Fibroblast of skin of scalp (primary cell): ENCODE results near the gene PDCD7.

Experiments used
- DNase-seq: peaks from one replicate; pipeline ENCODE4 v3.0.0-alpha.2; 2013

The PDCD7 gene

GRCh38 chr15:65071381-65071811 lies 62.2 kb downstream of the PDCD7 start:
- DNase-seq = no peak

GRCh38 chr15:65069779-65070546 lies 63.6 kb downstream of the PDCD7 start:
- no peak for DNase-seq

DNA sequence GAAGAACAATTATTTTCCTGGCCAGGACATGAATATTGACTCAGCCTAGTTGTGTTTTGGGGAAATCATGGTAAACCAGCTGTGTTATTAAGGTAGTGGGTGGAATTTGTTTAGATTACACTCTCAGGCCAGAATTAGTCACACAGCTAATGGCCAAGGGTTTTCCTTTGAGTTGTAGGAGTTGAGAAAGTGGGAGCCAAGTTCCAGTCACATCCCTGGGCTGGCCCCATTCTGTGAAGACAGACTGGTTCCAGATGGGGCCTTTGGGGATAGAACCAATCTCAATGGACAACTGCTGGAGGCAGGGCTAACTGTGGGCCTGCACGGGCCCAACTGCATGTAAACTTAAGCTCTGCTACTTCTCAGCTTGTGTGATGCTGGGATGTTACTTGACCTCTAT lies 64.4 kb downstream of the PDCD7 start:
- DNase-seq = peak; percentile 22

- DNase-seq = no peak
Measured at GRCh38 chr15:65068403-65068788, 65.2 kb downstream of the PDCD7 start.

DNA sequence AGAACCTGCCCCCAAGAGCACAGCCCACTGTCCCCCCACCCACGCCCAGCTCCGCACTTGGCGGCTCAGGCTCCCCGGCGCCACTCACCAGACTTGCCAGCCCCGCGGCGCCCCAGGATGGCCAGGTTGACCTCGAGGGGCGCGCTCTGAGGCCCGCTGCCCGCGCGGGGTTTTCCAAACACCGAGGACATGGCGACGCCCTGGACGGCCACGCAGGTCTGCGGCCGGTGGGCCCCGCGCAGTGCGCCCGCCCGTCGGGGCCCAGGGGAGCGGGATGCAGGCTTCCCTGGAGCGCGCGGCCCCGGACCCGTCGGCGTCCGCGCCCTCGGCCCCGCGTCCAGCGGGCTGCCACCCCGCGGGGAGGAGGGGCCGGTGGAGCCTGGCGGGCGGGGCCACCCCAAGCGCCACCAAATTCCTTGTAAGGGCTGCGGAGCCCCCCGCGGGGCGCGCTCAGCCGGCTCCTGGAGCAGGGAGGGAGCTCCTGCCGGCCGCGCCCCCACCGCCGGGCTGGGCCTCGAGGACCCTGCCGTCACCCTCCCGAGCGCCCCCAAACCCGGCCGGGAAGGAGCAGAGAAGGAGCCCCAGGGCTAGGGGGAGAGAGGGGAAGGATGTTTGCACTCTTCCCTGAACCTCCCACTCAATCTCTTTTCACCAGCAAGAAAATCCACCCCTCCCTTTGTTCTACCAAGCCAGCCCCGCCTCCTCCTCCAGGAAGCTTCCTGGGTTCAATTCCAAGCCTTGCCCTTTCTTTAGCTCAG lies 65.8 kb downstream of the PDCD7 start, which contains the start of gene RASL12:
RASL12 (minus strand) TSS at position 347 of the 758 bp plus-strand sequence; CDS start at position 191, 156 bp downstream.
- DNase-seq = peak; percentile 25
